Right ventricle myocardium inferior (tissue), 1 donor: ENCODE data around the gene RABGEF1. TPM values are rescaled to one million over a fixed set of nuclear protein-coding genes. Genes with fewer than 3 reads are reported as not detected.
A peak's percentile ranks its signal among the peaks of the same experiment; 100 is the strongest.
"Not testable (repeated sequence)": the region's sequence is repeated elsewhere in the genome, so short reads cannot be mapped to it uniquely, and the experiment has no call there.

Source experiments
- ATAC-seq: fragments of 200-7000 bp; cut with Tn5 transposase; one replicate; pipeline ENCODE4 v1.9.1; 2020; ENCODE audit warnings: mild to moderate bottlenecking, moderate library complexity
- DNase-seq: peaks from one replicate; pipeline ENCODE4 v3.0.0; 2021; ENCODE audit errors: missing footprints
- intact Hi-C: fragments of 100-400 bp; cut with DNase I; formaldehyde crosslinking; loops from one replicate; pipeline ENCODE4 v1.11.0; 2022
- total RNA-seq: library from RNA; stranded (reverse); fragmentation: NEBNext Ultra II Directional; extraction: Animal tissue kit (Norgen Biotek cat#: 25700); gene quantifications from one replicate; pipeline ENCODE4 v1.2.1, GENCODE V29; 2021
- donor health status: DM: no; HTN: yes; CAD: no; lungs with severe emphysema.

Gene RABGEF1
- total RNA-seq, 1 donor from 2014 or later: 16.4 TPM

GRCh38 chr7:66832531-66833351 is 92.2 kb downstream of the RABGEF1 start:
- DNase-seq (no peak), ATAC-seq (no peak)
- intact Hi-C loops: no loop called here

GRCh38 chr7:66837007-66837406 is 96.5 kb downstream of the RABGEF1 start:
- DNase-seq (no peak), ATAC-seq (no peak)
- intact Hi-C loops: no loop called here

DNA sequence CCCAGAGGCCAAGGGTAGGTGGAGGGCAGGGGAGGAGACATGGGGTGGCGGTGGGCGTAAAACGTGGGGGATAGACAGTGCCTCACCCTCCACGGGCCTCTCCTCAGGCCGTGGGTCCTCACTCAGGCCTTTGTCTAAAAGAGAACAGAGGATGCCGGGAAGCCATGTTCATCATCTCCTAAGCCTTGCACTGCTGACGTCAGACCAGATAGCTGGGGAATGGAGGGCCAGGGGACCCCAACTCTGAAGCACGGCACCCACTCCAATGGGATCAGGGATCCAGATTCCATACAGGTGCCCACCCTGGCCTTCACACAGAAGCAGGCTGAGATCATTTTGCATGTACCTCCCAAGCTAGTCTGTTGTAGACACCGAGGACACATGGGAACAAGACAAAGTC is 97.1 kb downstream of the RABGEF1 start:
- DNase-seq (no peak), ATAC-seq (no peak)
- intact Hi-C loops: no loop called here

DNA sequence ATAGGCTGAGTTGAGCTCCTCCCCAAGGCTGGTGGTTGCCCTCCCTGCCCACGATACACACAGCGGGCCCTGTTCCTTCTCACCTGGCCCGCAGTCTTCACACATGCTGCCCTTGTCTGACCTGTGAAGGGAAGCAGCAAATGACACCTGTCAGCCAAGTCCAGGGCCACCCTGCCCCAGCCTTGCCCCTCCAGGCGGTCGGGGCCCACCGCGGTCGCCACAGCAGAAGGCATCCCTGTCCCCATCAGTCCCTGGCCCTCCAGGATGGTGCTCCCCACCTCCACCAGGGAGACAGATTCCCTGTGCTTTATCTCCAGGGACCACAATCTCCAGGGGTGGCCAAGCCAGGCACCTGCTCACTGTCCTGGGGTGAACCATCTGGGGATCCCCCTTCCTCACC is 99.3 kb downstream of the RABGEF1 start:
- intact Hi-C loops: loop anchor here (5.0 to 10.0 kb wide), 3 partner anchors 85 to 215 kb away; partner anchors contain the start of genes KCTD7, SBDS, TMEM248 and TYW1
- ATAC-seq: no peak

DNA sequence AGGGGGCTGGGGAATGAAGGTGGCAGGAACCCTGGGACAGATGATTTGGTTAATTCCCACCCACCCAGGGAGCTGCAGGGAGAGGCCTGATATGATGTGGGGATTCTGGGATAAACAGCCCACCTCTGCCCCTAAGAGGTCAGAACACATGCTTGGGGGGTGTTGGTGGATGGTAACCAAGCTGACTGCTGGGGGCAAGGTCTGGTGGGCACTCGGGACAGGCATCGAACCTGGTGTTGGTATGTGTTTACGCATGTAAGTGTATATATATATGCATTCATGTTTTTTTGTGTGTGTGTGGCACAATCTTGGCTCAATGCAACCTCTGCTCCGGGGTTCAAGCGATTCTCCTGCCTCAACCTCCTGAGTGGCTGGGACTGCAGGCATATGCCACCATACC is 99.8 kb downstream of the RABGEF1 start:
- no peak for ATAC-seq
- DNase-seq: no peak
- intact Hi-C loops: loop anchor here (5.0 to 10.0 kb wide), 3 partner anchors 84 to 216 kb away; partner anchors contain the start of genes KCTD7, SBDS, TMEM248 and TYW1

More for the DNA sequence above, 99.3 kb downstream of the RABGEF1 start:
- DNase-seq: no peak

GRCh38 chr7:66841898-66842297 is 101.4 kb downstream of the RABGEF1 start:
- intact Hi-C loops: loop anchor here (5.0 to 10.0 kb wide), 3 partner anchors 83 to 217 kb away; partner anchors contain the start of genes KCTD7, SBDS, TMEM248 and TYW1
- DNase-seq (no peak), ATAC-seq (no peak)

- intact Hi-C loops: loop anchor here (5.0 to 10.0 kb wide), 3 partner anchors 81 to 219 kb away; partner anchors contain the start of genes KCTD7, SBDS, TMEM248 and TYW1
- not testable (repeated sequence) for DNase-seq, ATAC-seq
Observed at GRCh38 chr7:66843492-66843891, 103.0 kb downstream of the RABGEF1 start.

DNA sequence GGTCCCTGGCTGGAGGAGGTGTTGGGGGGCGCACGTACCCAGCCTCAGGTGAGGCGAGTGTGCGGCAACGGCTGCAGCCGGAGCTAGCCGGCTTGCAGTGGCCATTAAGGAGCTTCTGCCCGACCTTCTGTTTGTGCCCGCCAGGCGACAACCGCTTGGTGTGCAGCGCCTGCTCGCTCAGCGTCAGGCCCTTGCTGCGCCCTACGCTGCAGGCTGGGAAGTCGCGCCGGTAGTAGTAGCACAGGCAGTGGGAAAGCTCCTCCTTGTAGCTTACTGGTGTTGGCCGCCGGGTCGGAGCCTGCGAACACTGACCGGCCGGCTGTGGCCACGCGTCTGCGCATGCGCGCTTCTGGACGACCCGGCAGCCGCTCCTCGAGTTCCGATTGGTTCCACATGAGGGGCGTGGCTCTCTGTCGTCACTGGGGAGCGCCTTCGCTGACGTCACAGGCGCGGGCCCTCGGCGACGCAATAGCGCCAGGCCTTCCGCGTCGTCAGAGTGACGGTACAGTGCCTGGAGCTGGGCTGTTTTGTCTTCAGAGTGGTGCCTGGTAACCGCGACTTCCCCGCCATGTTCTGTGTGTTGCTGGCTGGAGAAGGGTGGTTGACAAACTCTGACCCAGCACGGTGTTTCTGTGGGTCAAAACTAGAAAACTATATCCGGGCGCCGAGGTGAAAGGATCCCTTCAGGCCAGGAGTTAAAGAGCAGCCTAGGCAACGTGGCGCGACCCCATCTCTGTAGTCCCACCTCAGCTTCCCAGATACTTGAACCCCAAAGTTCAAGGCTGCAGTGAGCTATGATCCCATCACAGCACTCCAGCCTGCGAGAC is 104.2 kb downstream of the RABGEF1 start:
- DNase-seq (peak; percentile 98), ATAC-seq (peak; percentile 98)
- intact Hi-C loops: loop anchor here (1.0 to 10.0 kb wide), 4 partner anchors 80 to 220 kb away; partner anchors contain the start of genes KCTD7, RABGEF1, SBDS and TMEM248

GRCh38 chr7:66845379-66846095 is 105.0 kb downstream of the RABGEF1 start:
- ATAC-seq: no peak
- no peak for DNase-seq

GRCh38 chr7:66846096-66846445 is 105.5 kb downstream of the RABGEF1 start:
- not testable (repeated sequence) for ATAC-seq, DNase-seq
- intact Hi-C loops: loop anchor here (10.0 kb wide), 2 partner anchors 79 to 221 kb away; partner anchors contain the start of genes KCTD7 and TMEM248

More at GRCh38 chr7:66845379-66846095, 105.0 kb downstream of the RABGEF1 start:
- intact Hi-C loops: loop anchor here (10.0 kb wide), 2 partner anchors 79 to 221 kb away; partner anchors contain the start of genes KCTD7 and TMEM248

GRCh38 chr7:66847523-66847855 is 107.0 kb downstream of the RABGEF1 start:
- ATAC-seq, DNase-seq: not testable (repeated sequence)
- intact Hi-C loops: loop anchor here (10.0 kb wide), 2 partner anchors 77 to 223 kb away; partner anchors contain the start of genes KCTD7 and TMEM248

DNA sequence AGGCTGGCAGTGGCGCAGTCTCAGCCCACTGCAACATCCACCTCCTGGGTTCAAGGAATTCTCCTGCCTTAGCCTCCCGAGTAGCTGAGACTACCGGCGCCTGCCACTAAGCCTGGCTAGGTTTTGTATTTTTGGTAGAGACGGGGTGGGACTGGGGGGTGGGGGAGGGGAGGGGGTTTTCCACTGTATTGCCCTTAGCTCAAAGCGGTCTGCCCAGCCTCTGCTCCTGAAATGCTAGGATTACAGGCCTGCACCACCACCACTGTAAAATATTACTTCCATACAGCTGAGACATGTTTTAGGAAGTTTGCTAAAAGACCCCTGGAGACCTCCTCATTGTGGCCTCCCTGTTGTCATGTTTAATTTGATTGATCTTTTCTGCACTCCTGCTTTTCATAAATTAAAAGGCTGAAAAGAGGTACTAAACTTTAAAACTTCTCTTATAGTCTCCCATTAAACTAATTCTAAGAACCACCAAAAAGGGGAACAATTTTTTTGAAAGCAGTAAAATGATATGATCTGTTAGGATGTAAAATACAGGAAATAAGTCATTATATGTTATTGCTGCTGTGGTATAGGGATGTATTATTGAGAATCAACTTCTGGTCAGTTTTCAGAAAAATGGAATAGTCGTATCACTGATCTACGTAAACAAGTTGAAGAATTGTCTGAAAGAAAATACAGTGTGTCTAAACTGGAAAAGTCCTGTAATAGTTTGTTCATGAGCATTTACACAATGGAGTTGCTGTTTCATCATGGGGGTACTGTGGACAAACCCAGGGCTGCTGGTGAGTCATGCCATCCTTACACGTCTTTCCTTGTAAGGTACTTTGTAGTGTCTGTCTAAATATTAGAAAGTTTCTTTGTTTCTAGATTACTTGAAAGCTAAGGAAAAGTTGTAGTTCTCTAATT is 107.6 kb downstream of the RABGEF1 start:
- ATAC-seq (no peak), DNase-seq (no peak)
- intact Hi-C loops: loop anchor here (10.0 kb wide), 2 partner anchors 77 to 223 kb away; partner anchors contain the start of genes KCTD7 and TMEM248

GRCh38 chr7:66859339-66859738 is 118.8 kb downstream of the RABGEF1 start:
- intact Hi-C loops: no loop called here
- DNase-seq (no peak), ATAC-seq (no peak)

DNA sequence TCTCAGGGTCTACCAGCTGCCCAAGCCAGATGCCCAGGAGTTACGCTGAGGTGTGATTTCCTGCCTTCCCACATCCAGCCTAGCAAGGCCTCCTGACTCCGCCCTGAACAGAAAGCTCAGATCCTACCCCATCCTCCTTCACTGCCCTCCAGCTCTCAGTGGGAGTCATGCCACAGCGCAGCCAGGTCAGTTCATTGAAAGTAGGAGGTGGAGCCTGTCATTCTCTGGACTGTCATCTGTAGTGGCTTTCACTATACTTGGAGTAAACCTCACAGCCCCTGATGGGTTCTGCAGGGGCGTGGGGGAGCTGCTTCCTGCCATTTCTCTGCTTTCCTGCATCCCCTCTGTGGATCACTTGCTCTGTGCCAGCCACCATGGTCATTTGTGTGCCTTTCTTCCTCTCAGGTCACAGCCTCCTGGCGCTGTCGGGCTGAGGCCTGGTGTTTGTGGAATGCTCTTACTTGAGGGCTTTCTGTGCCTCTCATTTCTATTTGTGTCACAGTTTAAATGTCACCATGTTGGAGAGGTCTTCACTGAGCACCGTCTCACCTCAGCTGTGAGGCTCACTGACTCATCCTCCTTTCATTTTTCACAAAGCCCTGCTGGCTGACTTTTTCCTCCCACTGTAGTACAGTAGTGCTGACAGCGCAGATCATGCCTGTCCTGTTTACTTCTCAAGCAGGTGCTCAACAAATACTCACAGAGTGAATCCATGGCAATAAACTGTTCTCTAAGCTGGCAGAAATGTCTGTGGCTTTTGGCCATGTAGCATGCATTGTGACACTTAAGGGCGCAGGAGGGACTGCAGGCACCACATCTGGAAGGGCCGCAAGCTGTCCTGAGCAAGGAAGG is 119.5 kb downstream of the RABGEF1 start:
- intact Hi-C loops: no loop called here
- ATAC-seq (peak; percentile 77), DNase-seq (no peak)

DNA sequence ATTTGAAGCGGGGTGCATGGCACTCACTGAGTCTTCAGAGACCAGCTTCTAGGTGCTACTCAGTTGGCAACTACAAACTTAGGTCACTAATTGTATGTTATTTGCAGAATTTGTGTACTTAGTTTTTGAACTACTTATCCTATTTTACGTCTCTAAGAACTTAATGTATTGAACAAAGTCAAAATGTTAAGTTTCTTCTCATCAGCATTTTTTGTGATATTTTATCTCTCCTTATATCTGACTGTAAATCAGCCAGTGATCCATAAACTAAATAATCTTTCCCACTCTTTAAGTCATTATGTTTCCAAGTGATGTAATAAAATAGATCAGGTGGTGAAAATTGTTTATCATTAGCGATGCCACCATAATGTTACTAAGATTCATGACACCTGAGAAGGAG is 120.2 kb downstream of the RABGEF1 start:
- intact Hi-C loops: no loop called here
- no peak for DNase-seq
- no peak for ATAC-seq
